Measurements from ENCODE around the gene SEC23IP. TPM values are rescaled to one million over a fixed set of nuclear protein-coding genes. Genes with fewer than 3 reads are reported as not detected.

The SEC23IP gene
- total and polyA plus RNA-seq, 2 donors (not counting 1 experiment from before 2014, with no cell fraction given): 10.5 to 69.7 TPM

DNA sequence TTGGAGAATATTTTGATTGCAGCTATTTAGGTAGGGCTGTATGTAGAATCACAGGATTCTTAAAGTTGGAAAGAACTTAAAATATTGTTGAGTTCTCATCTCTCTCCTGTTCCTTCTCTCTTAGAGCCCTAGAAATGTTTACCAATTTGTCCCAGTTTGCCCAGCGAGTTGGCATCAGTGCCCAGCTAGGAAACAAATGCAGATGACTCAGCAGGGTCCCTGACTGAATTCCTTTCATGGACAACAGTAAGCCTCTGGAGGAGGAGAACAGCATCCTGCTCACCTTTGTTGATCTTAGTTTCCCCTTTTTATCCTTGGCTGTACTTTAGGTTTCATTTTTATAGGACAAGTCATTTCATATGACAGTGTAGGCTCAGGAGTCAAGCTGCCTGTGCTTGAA, 89.3 kb downstream of the SEC23IP start:
- ChIA-PET POLR2A (no interaction called here), CTCF (no interaction called here)
- H3K79me2 ChIP-seq (ENCODE audit: control insufficient read depth, insufficient read depth, low read length): no peaks in the 10 kb centered on the region
- ATAC-seq (ENCODE audit: low read depth) (no peak), DNase-seq (no peak)
- H3K4me1 ChIP-seq (ENCODE audit: control insufficient read depth in 2 of 2, insufficient read depth in 2 of 2, low read length in 2 of 2): no peaks in the 10 kb centered on the region
- peaks cover 0 to 1% (median 0%) of the 10 kb centered on the region in 3 donors for H3K9me3 ChIP-seq (ENCODE audit: control extremely low read depth in 1 of 3, control insufficient read depth in 2 of 3, insufficient read depth in 1 of 3, low read length in 2 of 3)
- H3K4me3 ChIP-seq (ENCODE audit: control extremely low read depth in 1 of 5, extremely low read depth in 1 of 5, insufficient read depth in 1 of 5, low read depth in 2 of 5, low read length in 4 of 5): no peak overlapping the region
- intact Hi-C loops (cut with micrococcal nuclease): no loop called here
- H4K20me1 ChIP-seq (ENCODE audit: control insufficient read depth, insufficient read depth, low read length, poor library complexity, severe bottlenecking): no peaks in the 10 kb centered on the region
- no peaks in the 10 kb centered on the region for H3K36me3 ChIP-seq (replicated peaks in 1 of 2; ENCODE audit: control extremely low read depth in 1 of 2, control insufficient read depth in 1 of 2, extremely low read depth in 1 of 2, insufficient read depth in 2 of 2, low read length in 1 of 2)
- no peak overlapping the region for H3K27ac ChIP-seq (ENCODE audit: low read length in 2 of 2)
- TF ChIP-seq EZH2 (IDR thresholded peaks at IDR 0.05; ENCODE audit: borderline replicate concordance, insufficient read depth, low read depth, low read length, poor library complexity, severe bottlenecking): no peak
- TF ChIP-seq, protein P1, sequence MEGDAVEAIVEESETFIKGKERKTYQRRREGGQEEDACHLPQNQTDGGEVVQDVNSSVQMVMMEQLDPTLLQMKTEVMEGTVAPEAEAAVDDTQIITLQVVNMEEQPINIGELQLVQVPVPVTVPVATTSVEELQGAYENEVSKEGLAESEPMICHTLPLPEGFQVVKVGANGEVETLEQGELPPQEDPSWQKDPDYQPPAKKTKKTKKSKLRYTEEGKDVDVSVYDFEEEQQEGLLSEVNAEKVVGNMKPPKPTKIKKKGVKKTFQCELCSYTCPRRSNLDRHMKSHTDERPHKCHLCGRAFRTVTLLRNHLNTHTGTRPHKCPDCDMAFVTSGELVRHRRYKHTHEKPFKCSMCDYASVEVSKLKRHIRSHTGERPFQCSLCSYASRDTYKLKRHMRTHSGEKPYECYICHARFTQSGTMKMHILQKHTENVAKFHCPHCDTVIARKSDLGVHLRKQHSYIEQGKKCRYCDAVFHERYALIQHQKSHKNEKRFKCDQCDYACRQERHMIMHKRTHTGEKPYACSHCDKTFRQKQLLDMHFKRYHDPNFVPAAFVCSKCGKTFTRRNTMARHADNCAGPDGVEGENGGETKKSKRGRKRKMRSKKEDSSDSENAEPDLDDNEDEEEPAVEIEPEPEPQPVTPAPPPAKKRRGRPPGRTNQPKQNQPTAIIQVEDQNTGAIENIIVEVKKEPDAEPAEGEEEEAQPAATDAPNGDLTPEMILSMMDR (IDR thresholded peaks at IDR 0.05): no peak
- no peak overlapping the region for H3K4me2 ChIP-seq (replicated peaks; ENCODE audit: low read depth, low read length, poor library complexity, severe bottlenecking)
- Mint-ChIP-seq H3K4me3 (no peak overlapping the region), H3K27me3 (peaks cover 16% of the 10 kb centered on the region), H3K4me1 (no peaks in the 10 kb centered on the region), H3K9me3 (ENCODE audit: insufficient read depth) (no peaks in the 10 kb centered on the region), H3K27ac (no peak overlapping the region)
- H3K27me3 ChIP-seq (replicated peaks in 1 of 4; ENCODE audit: control extremely low read depth in 1 of 4, control insufficient read depth in 3 of 4, insufficient read depth in 4 of 4, low read length in 3 of 4): peaks cover 0 to 6% (median 2%) of the 10 kb centered on the region in 4 experiments
- H3K9ac ChIP-seq (ENCODE audit: low read length): no peak overlapping the region
- H2AFZ ChIP-seq (ENCODE audit: insufficient read depth, low read depth, low read length, poor library complexity, severe bottlenecking): no peak overlapping the region
- WGBS (ENCODE audit: insufficient coverage): 38% methylated on average over 1 of the region's 1 CpG

DNA sequence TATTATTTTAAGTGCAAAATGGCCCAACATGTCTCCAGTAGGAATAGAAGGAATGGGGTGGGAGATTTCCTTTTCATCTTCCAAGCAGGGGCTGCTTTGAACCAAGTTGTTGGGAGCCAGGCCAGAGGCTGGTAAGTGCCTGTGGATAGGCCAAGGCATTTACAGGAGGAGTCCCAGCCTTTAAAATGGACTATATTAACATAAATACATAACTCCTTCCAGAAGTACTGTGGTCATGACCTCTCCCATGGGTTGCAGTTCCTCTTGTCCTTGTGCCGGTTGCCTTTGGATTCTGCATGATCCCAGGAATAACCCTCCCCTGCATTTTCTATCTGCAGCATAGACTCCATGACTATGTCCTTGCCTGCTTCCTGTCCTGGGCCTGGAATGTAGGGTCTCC, 95.8 kb downstream of the SEC23IP start:
- WGBS (ENCODE audit: insufficient coverage): 100% methylated on average over 1 of the region's 1 CpG
- no peak overlapping the region for H2AFZ ChIP-seq (ENCODE audit: insufficient read depth, low read depth, low read length, poor library complexity, severe bottlenecking)

More for the DNA sequence above, 95.8 kb downstream of the SEC23IP start:
- no peak overlapping the region for H3K4me3 Mint-ChIP-seq
- DNase-seq (no peak), ATAC-seq (ENCODE audit: low read depth) (no peak)
- Histone ChIP-seq H3K27ac (ENCODE audit: low read length in 2 of 2) (no peak overlapping the region), H3K9me3 (ENCODE audit: control extremely low read depth in 1 of 3, control insufficient read depth in 2 of 3, insufficient read depth in 1 of 3, low read length in 2 of 3) (peaks cover 0 to 1% (median 0%) of the 10 kb centered on the region in 3 donors), H3K36me3 (replicated peaks in 1 of 2; ENCODE audit: control extremely low read depth in 1 of 2, control insufficient read depth in 1 of 2, extremely low read depth in 1 of 2, insufficient read depth in 2 of 2, low read length in 1 of 2) (no peaks in the 10 kb centered on the region), H3K4me3 (ENCODE audit: control extremely low read depth in 1 of 5, extremely low read depth in 1 of 5, insufficient read depth in 1 of 5, low read depth in 2 of 5, low read length in 4 of 5) (no peak overlapping the region), H3K4me1 (ENCODE audit: control insufficient read depth in 2 of 2, insufficient read depth in 2 of 2, low read length in 2 of 2) (no peaks in the 10 kb centered on the region), H4K20me1 (ENCODE audit: control insufficient read depth, insufficient read depth, low read length, poor library complexity, severe bottlenecking) (no peaks in the 10 kb centered on the region), H3K27me3 (replicated peaks in 1 of 4; ENCODE audit: control extremely low read depth in 1 of 4, control insufficient read depth in 3 of 4, insufficient read depth in 4 of 4, low read length in 3 of 4) (peaks cover 0 to 6% (median 1%) of the 10 kb centered on the region in 4 experiments), H3K9ac (ENCODE audit: low read length) (no peak overlapping the region), H3K79me2 (ENCODE audit: control insufficient read depth, insufficient read depth, low read length) (no peaks in the 10 kb centered on the region), H3K4me2 (replicated peaks; ENCODE audit: low read depth, low read length, poor library complexity, severe bottlenecking) (no peak overlapping the region)
- ChIA-PET POLR2A (no interaction called here), CTCF (no interaction called here)
- H3K27me3 Mint-ChIP-seq: peaks cover 16% of the 10 kb centered on the region
- H3K4me1 Mint-ChIP-seq: no peaks in the 10 kb centered on the region
- no peaks in the 10 kb centered on the region for H3K9me3 Mint-ChIP-seq (ENCODE audit: insufficient read depth)
- no peak overlapping the region for H3K27ac Mint-ChIP-seq
- TF ChIP-seq, protein P1 (IDR thresholded peaks at IDR 0.05): no peak
- no peak for TF ChIP-seq EZH2 (IDR thresholded peaks at IDR 0.05; ENCODE audit: borderline replicate concordance, insufficient read depth, low read depth, low read length, poor library complexity, severe bottlenecking)
- intact Hi-C loops (cut with micrococcal nuclease): no loop called here

Data from B cell (primary cell).